Colonic mucosa (tissue), 4 donors: Measurements from ENCODE around the gene TRPC4. TPM values are rescaled to one million over a fixed set of nuclear protein-coding genes. Genes with fewer than 3 reads are reported as not detected.

Experiments
- DNase-seq: peaks from one replicate; pipeline ENCODE4 v3.0.0-alpha.2; 2020
- H3K27ac ChIP-seq: fragments of 200-600 bp; one replicate; pipeline ENCODE4 v1.8.0; 2021
- H3K27me3 ChIP-seq: fragments of 200-600 bp; one replicate; pipeline ENCODE4 v1.8.0; 2021
- H3K36me3 ChIP-seq: fragments of 200-600 bp; one replicate; pipeline ENCODE4 v1.8.0; 2021
- H3K4me1 ChIP-seq: fragments of 200-600 bp; one replicate; pipeline ENCODE4 v1.8.0; 2021; ENCODE audit warnings: mild to moderate bottlenecking
- H3K4me3 ChIP-seq: fragments of 200-600 bp; one replicate; pipeline ENCODE4 v1.8.0; 2021
- H3K9ac ChIP-seq, 2 donors: one replicate each; pipeline ENCODE4 v1.7.0; 2013; ENCODE audit warnings: control low read depth in 2 of 2, low read depth in 2 of 2, low read length in 2 of 2
- H3K9me3 ChIP-seq: fragments of 200-600 bp; one replicate; pipeline ENCODE4 v1.8.0; 2021
- CTCF ChIP-seq: fragments of 200-600 bp; IDR thresholded peaks from one replicate; pipeline ENCODE4 v1.8.0; 2022; ENCODE audit warnings: antibody characterized with exemption, mild to moderate bottlenecking
- intact Hi-C: fragments of 100-400 bp; cut with DNase I; formaldehyde crosslinking; loops from one replicate; pipeline ENCODE4 v1.14.1; 2022
- total RNA-seq, 2 donors: library from RNA; stranded (reverse); fragmentation: NEBNext Ultra II Directional in 1 of 2; extraction: Animal tissue kit (Norgen Biotek cat#: 25700) in 1 of 2; gene quantifications; one replicate each; pipeline ENCODE4 v1.2.1, GENCODE V29; 2021
- donor health status: healthy.
- donor health status: DM: no; HTN: no; CAD: no.
- donor health status: DM: no; HTN: no; CAD: no.

Gene TRPC4
- total RNA-seq, 2 donors from 2014 or later = 0.66 TPM; not detected in 1

DNA sequence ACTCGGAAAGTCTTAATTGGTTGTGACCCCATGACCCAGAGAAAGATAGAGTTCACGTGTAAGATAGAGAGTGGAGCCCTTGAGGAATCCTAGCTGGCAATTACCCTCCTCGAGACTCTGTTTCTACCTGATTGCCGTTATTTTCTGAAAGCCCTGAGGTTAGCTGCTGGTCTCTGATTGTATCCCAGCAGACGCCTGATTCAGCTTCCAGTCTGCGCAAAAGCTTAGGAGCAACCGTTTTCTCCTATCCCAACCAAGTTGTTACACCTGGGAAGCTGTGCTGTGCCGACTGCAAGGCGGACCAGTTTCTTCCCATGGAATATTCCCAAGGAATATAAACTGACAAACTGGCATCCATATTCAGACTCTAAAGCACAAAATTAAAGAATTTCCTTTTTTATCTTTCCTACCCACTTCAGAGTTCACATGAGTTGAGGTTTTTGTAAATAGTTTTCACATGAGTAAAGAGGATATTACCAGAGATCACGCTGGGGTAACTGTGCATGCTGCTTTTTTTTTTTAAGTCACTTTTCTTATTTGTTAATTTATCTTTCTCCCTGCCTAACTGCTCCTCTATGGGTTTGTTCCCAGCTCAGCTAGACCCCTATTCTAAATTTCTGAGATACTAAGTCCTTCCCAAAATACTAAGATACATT is 1.5 kb upstream of the TRPC4 start:
- Histone ChIP-seq H3K9me3 (no peaks in the 10 kb centered on the region), H3K27me3 (peaks cover 22% of the 10 kb centered on the region), H3K9ac (no peak overlapping the region), H3K36me3 (no peaks in the 10 kb centered on the region), H3K4me1 (no peaks in the 10 kb centered on the region), H3K4me3 (no peak overlapping the region), H3K27ac (no peak overlapping the region)
- intact Hi-C loops = no loop called here
- no peak for TF ChIP-seq CTCF
- no peak for DNase-seq

DNA sequence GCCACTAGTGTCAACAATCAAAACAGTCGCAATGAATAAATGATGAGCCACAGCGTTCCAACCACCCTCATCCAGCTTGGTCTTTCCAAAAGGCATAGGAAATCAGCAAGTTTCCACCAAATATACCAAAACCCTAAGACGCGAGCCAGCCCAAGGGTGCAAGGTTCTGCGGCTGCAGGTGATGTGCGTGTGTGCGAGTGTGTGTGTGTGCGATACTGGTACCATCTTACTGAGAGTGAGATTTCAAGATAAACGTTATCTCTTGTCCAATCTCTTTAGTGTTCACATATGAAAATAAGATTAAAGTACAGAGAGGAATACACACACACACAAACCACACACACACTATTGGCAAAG is 895 bp upstream of the TRPC4 start:
- H3K9ac ChIP-seq = no peak overlapping the region
- no peak overlapping the region for H3K27ac ChIP-seq
- intact Hi-C loops = no loop called here
- no peaks in the 10 kb centered on the region for H3K4me1 ChIP-seq
- H3K36me3 ChIP-seq = no peaks in the 10 kb centered on the region
- peaks cover 22% of the 10 kb centered on the region for H3K27me3 ChIP-seq
- H3K9me3 ChIP-seq = no peaks in the 10 kb centered on the region
- TF ChIP-seq CTCF = no peak
- no peak overlapping the region for H3K4me3 ChIP-seq
- DNase-seq = no peak

GRCh38 chr13:37869506-37869755 is 141 bp downstream of the TRPC4 start:
- H3K9ac ChIP-seq = no peak overlapping the region
- intact Hi-C loops = no loop called here
- no peaks in the 10 kb centered on the region for H3K9me3 ChIP-seq
- peak overlapping the region; percentile 16 for H3K4me3 ChIP-seq
- H3K27ac ChIP-seq = no peak overlapping the region
- no peaks in the 10 kb centered on the region for H3K4me1 ChIP-seq
- DNase-seq = no peak
- no peaks in the 10 kb centered on the region for H3K36me3 ChIP-seq
- TF ChIP-seq CTCF = no peak
- peaks cover 22% of the 10 kb centered on the region for H3K27me3 ChIP-seq

DNA sequence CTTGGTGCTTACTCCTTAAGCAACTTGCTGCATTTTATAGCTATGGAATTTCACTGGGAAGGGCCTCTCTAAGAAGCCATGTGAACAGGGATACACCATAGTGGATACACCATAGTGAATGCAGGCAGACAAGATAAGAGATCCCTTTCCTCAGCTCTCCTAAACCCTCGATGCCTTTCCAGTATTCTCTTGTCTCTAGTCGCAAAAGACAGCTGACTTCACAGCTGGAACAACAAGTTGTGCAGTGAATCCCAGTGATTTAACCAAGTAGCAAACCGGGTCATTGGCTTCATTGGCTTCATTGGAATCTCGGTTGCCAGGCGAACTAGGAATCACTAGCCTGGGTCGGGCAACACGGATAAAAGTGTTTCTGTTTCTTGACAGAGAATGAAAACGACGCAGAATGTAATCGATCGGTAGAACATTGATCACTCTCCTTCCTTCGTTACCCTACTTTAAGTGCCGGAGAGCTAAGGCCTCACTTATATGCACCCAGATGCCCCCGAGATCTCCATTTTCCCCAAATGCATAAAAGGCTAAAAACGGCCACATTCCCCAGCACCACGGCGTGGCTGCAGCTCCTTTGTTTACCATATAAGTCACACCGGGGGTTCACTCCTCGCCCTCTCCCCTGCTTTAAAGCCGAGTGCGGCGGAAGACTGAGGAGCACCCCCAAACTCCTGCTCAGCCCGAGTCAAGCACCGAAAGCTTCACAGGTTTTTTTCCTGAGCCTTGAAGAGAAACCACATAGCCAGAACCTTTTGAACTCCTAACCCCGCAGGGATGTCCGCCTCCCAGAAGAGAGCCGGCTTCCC is 674 bp downstream of the TRPC4 start:
- Histone ChIP-seq H3K4me3 (peak overlapping the region; percentile 16), H3K27ac (no peak overlapping the region), H3K36me3 (no peaks in the 10 kb centered on the region), H3K4me1 (no peaks in the 10 kb centered on the region), H3K27me3 (peaks cover 22% of the 10 kb centered on the region), H3K9me3 (no peaks in the 10 kb centered on the region), H3K9ac (no peak overlapping the region)
- intact Hi-C loops = no loop called here
- no peak for DNase-seq
- TF ChIP-seq CTCF = no peak

GRCh38 chr13:37863708-37864107 is 5.9 kb downstream of the TRPC4 start:
- no peaks in the 10 kb centered on the region for H3K36me3 ChIP-seq
- H3K9ac ChIP-seq = no peak overlapping the region
- DNase-seq = no peak
- no peaks in the 10 kb centered on the region for H3K4me1 ChIP-seq
- H3K9me3 ChIP-seq = no peaks in the 10 kb centered on the region
- no peak overlapping the region for H3K4me3 ChIP-seq
- no peak for TF ChIP-seq CTCF
- intact Hi-C loops = no loop called here
- no peaks in the 10 kb centered on the region for H3K27me3 ChIP-seq
- no peak overlapping the region for H3K27ac ChIP-seq
